HL-60 (cell line): ENCODE measurements around the gene STAB2.

Experiments used
- DNase-seq, 2 experiments: peaks; one replicate each; pipeline ENCODE4 v3.0.0-alpha.2; 2010 to 2020; ENCODE audit warnings: low read depth in 1 of 2, low spot score in 1 of 2
- H3K27ac ChIP-seq: fragments of 250-450 bp; sonication (Bioruptor Pico); replicated peaks from 2 replicates; pipeline ENCODE4 v1.5.1; 2020; ENCODE audit warnings: mild to moderate bottlenecking, moderate library complexity
- H3K27me3 ChIP-seq: fragments of 250-450 bp; sonication (Bioruptor Pico); 2 replicates; pipeline ENCODE4 v1.5.1; 2021; ENCODE audit warnings: mild to moderate bottlenecking, moderate library complexity; ENCODE audit not compliant: insufficient read depth, poor library complexity, severe bottlenecking
- H3K4me3 ChIP-seq: replicated peaks from 2 replicates; pipeline ENCODE4 v1.5.1; 2011; ENCODE audit warnings: mild to moderate bottlenecking, control low read depth, low read length; ENCODE audit not compliant: insufficient read depth
- CTCF ChIP-seq: IDR thresholded peaks from one replicate; pipeline ENCODE4 v1.5.1; 2011; ENCODE audit warnings: low read length, control low read depth, inconsistent platforms; ENCODE audit not compliant: insufficient read depth
- GABPA ChIP-seq: IDR thresholded peaks from 2 replicates; pipeline ENCODE4 v1.6.1; 2012; ENCODE audit warnings: low read depth
- POLR2AphosphoS5 ChIP-seq: IDR thresholded peaks from 2 replicates; pipeline ENCODE4 v1.6.1; 2012; ENCODE audit warnings: low read depth
- REST ChIP-seq: IDR thresholded peaks from 2 replicates; pipeline ENCODE4 v1.6.1; 2012; ENCODE audit warnings: low read depth; ENCODE audit not compliant: insufficient replicate concordance
- SPI1 ChIP-seq: IDR thresholded peaks from 2 replicates; pipeline ENCODE4 v1.6.1; 2012; ENCODE audit warnings: low read depth, mild to moderate bottlenecking, borderline replicate concordance

STAB2 gene

GRCh38 chr12:103548622-103549601 lies 38.2 kb upstream of the STAB2 start:
- peak; percentile 34 to 50 for DNase-seq
- Histone ChIP-seq H3K27me3 (peaks cover 6% of the 10 kb centered on the region), H3K27ac (no peak overlapping the region), H3K4me3 (no peak overlapping the region)
- TF ChIP-seq REST (no peak), CTCF (peak; percentile 71), GABPA (no peak)

GRCh38 chr12:103556890-103557627 lies 30.0 kb upstream of the STAB2 start:
- H3K27me3 ChIP-seq: peaks cover 3% of the 10 kb centered on the region
- H3K27ac ChIP-seq: no peak overlapping the region
- H3K4me3 ChIP-seq: no peak overlapping the region
- TF ChIP-seq SPI1 (no peak), REST (no peak), GABPA (no peak), POLR2AphosphoS5 (no peak), CTCF (no peak)
- DNase-seq: no peak

GRCh38 chr12:103557628-103558010 lies 29.5 kb upstream of the STAB2 start:
- Histone ChIP-seq H3K27me3 (no peaks in the 10 kb centered on the region), H3K4me3 (no peak overlapping the region), H3K27ac (no peak overlapping the region)
- TF ChIP-seq POLR2AphosphoS5 (no peak), REST (no peak), CTCF (no peak), GABPA (no peak), SPI1 (no peak)
- no peak for DNase-seq
